Stimulated activated CD4-positive, alpha-beta T cell treated with anti-CD3 and anti-CD28 coated beads, Interleukin-15, amount 100 ng/mL, for 1 hour (primary cell): ENCODE measurements around the gene SLC8A1.

Experiments
- DNase-seq, 2 donors: peaks; one replicate each; pipeline ENCODE4 v3.0.0-alpha.2; 2020; ENCODE audit warnings: low read depth in 1 of 2, low spot score in 1 of 2

SLC8A1 gene

GRCh38 chr2:40118622-40119021 is 333.3 kb downstream of the SLC8A1 start:
- no peak for DNase-seq

GRCh38 chr2:40115894-40116293 is 336.0 kb downstream of the SLC8A1 start:
- no peak for DNase-seq

DNA sequence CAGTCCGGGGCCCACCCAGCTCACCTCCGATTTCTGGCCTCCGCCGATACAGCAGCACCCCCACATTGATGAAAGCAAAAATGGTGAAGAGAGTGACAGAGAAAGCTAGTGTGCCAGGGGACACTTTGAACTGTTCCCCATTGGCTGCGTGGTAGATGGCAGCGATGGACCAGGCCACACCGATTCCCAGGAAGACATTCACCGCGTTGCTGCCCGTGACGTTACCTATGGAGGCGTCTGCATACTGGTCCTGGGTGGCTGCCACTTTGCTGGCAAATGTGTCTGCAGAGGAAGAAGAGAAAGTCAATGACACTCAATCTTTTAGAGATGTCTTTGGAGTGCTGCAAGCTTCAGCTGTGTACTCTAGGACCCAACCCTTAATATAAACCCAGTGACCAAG is 336.5 kb downstream of the SLC8A1 start:
- no peak for DNase-seq

- no peak for DNase-seq
These were observed 337.9 kb downstream of the SLC8A1 start for GRCh38 chr2:40113997-40114396.

GRCh38 chr2:40113272-40113968 is 338.5 kb downstream of the SLC8A1 start:
- DNase-seq = no peak

DNA sequence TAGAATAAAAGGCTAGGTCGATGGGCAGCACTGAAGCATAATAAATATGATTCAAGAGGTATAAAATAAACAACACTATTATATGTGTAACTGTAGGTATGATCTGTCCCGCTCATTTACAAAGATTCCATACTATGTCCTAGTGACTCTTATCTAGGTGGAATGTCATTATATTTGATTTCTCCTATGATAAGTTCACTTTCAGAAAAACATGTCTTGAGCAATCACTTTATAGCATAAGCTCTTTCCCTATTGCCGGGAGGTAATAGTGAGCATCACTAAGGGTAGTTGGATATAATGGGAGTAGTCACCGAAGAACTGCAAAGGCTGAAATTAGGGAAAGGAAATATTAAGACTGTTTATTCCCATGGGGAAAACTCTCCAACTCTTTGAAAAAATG is 342.5 kb downstream of the SLC8A1 start:
- no peak for DNase-seq

DNA sequence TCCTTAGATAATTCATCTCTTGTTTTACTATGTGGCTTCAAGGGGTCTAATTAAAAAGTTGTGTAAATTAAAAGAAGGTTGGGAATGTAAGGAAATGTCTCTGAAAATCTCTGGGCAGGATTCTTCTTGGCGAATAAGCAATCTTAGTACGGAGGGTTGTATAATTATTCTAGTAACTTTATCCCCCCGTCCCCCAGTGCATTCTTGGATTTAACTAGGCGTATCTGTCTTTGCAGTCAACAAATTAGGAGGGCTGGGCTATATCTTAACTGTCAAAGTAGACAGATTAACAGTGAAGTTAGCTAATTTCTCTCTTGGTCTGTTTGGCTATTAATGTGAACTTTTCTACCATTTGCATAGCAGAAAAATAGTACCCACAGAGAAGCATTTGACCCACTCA is 343.0 kb downstream of the SLC8A1 start:
- no peak for DNase-seq

DNA sequence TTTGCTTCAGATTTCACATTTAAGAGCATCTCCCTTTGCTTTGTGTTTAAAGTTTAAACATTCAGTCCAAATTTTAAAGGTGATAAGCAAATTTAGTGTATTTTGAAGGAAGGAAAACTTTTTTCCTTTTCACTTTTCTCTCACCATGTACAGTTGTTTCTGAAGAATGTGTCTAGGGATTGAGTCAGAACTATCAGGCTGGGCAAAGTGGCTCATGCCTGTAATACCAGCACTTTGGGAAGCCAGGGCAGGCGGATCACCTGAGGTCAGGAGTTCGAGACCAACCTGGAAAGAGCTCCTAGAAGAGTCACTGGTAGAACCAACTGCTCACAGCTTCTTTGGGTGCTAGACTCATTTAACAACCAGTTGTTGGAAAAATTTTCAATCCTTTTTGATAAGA is 345.8 kb downstream of the SLC8A1 start:
- DNase-seq = no peak

GRCh38 chr2:40105593-40105992 is 346.3 kb downstream of the SLC8A1 start:
- DNase-seq = no peak

- no peak for DNase-seq
These were observed 348.3 kb downstream of the SLC8A1 start for GRCh38 chr2:40103590-40103989.

- DNase-seq = no peak
These were observed 348.7 kb downstream of the SLC8A1 start for GRCh38 chr2:40103163-40103562.

DNA sequence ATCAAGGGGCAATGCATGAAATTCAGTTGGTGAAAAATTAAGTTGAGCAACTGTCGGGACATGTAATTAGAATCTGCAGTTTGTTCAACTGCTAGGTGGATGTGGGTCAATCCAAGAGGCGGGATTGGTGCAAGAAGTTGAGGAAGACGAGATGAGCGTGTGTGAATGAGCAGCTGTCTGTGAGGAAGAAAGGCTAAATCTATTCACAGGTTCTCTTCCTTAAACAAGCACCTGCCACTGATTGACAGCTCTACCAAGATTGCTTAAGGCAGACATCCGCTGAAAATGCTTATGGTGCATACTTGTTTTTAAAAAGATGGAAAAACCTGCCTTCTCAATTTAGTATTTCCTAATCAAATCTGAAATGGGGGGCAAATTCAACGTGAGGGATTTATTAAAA is 349.4 kb downstream of the SLC8A1 start:
- no peak for DNase-seq

- DNase-seq = no peak
These were observed 350.7 kb downstream of the SLC8A1 start for GRCh38 chr2:40101131-40101575.

DNA sequence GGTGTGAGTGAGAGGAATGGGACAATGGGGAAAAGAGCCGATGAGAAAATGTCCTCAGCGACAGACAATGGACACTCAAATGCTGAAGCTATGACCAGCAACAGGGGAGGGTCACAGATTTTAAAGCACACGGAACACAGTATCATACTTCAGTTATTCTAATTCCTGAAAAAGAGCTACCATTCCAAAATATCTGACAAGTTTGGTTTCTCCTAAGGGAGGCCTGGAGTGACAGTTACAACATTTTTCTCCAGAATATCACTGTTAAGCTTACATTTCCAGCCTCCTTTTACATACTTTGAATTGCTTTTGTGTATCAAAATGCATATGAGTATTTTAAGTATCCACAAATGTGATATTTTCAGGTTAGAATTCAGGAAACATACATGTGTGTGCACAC is 351.2 kb downstream of the SLC8A1 start:
- no peak for DNase-seq

- no peak for DNase-seq
These were observed 353.0 kb downstream of the SLC8A1 start for GRCh38 chr2:40098786-40099470.

DNA sequence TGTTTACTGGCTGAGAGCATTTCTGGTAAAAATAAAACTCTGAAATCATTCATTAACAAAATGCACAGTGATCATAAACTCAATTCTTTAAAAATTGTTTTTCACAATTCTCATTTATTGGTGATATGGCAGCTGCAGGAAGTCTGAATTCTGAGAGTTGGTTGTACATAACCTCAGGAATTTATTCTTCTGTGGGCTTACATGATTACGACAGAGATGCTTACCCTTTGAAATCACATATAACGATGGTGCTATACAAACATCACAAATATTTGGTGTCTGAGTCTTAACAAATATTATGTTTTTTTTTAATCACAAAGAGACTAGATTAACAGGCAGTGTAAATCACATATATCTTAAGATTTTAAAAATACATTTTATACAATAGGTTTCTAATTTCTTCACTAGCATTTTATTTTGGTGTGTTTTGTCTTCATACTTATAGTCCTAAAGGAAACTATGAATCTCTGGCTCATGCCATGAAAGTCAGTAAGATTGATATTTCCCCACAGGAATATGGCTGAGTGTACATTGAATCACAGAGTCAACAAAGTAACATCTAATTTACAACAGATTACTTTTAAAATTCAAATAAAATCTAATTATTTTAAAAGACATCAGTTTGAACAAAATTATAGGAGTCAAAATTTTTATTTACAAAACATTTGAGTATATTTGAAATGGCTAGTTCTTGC is 354.1 kb downstream of the SLC8A1 start:
- DNase-seq = no peak

GRCh38 chr2:40096360-40096759 is 355.5 kb downstream of the SLC8A1 start:
- DNase-seq = no peak

DNA sequence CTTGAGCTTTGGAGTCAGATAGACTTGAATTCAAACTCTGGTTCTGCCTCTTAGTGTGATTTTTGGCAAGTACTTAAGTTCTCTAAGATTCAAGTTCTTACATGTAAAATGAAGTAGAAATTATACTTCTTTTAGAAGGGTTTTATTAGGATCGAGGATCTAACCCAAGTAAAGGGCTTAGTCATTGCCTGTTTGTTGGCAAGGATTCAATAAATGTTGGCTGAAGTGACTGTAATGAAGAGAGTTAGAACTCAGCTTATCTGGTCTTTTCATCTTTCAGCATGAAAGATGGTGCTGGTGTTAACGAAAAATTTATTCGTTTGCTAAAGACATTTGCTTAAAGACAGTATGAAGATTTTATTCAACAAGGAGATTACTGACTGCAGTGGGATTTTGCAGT is 356.9 kb downstream of the SLC8A1 start:
- DNase-seq = no peak

DNA sequence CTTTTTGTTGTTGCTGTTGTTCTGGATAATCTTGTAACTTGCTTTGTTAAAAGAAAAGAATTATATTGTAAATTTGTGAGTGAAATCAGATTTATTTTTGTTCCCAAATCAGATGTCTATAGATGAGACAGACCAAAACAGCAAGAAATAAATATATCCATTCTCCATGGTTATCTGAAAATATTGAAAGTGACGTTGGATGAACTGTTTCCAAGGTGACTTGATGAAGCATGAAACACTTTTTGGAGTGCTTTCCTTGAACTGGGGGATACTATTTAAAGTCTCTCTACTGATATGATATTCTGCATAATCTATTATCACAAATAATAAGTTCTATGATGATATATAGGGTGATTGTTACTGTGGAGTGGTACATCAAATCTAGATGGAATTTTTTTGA is 357.4 kb downstream of the SLC8A1 start:
- no peak for DNase-seq

- DNase-seq = no peak
These were observed 358.7 kb downstream of the SLC8A1 start for GRCh38 chr2:40093021-40093675.

GRCh38 chr2:40090044-40090443 is 361.8 kb downstream of the SLC8A1 start:
- no peak for DNase-seq

GRCh38 chr2:40087927-40088326 is 364.0 kb downstream of the SLC8A1 start:
- DNase-seq = no peak
